Measurements from ENCODE around the gene L3MBTL4. TPM values are rescaled to one million over a fixed set of nuclear protein-coding genes. Genes with fewer than 3 reads are reported as not detected.

L3MBTL4 gene
- total RNA-seq, 6 donors from 2014 or later, result 13.2 to 29.1 (median 14.8) TPM

DNA sequence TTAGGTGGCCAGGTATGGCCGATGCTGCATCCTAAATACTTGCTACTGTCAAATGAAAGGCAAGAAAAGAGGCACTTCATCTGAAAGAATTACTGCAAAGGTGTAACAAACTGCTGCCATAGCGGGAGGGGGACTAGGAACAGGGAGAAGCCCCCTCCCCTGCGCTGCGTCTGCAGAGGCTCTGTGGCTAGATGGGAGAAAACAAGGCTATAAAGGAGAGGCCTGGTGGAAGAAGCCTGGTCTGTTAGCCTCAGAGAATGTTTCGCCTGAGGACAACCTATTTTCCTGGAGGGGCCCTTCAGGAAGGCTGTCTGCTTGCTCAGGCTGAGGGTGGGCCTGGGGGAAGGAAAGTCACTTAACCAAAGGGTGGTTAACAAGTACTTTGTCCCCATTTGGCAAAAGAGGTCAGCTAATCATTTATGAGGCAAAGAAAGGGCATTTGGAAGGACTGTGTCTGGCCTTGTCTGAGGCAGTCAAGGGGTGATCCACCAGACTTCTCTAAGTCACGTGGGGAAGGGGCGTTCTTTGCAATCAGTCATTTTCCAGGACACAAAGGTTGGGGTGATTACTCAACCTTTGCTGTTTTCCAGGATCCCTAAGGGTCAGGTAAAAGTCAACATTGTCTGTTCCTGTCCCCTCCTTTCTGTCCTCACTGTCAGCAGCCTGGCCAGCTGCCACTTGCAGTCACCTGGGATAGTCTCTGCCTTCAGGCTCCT lies 416.4 kb downstream of the L3MBTL4 start:
- no peaks in the 10 kb centered on the region for H3K27me3 ChIP-seq
- no peaks in the 10 kb centered on the region for H3K9me3 ChIP-seq
- 76 to 92% methylated on average over 7 of the region's 7 CpGs for WGBS, 2 donors
- no peak for DNase-seq
- H3K4me3 ChIP-seq, result no peak overlapping the region
- H3K4me1 ChIP-seq, result no peaks in the 10 kb centered on the region
- H3K27ac ChIP-seq, result no peak overlapping the region
- H3K36me3 ChIP-seq, result no peaks in the 10 kb centered on the region
- ATAC-seq (ENCODE audit: low FRiP score in 2 of 2), result no peak
- TF ChIP-seq POLR2A (IDR thresholded peaks at IDR 0.05), result no peak
- TF ChIP-seq, protein P1, sequence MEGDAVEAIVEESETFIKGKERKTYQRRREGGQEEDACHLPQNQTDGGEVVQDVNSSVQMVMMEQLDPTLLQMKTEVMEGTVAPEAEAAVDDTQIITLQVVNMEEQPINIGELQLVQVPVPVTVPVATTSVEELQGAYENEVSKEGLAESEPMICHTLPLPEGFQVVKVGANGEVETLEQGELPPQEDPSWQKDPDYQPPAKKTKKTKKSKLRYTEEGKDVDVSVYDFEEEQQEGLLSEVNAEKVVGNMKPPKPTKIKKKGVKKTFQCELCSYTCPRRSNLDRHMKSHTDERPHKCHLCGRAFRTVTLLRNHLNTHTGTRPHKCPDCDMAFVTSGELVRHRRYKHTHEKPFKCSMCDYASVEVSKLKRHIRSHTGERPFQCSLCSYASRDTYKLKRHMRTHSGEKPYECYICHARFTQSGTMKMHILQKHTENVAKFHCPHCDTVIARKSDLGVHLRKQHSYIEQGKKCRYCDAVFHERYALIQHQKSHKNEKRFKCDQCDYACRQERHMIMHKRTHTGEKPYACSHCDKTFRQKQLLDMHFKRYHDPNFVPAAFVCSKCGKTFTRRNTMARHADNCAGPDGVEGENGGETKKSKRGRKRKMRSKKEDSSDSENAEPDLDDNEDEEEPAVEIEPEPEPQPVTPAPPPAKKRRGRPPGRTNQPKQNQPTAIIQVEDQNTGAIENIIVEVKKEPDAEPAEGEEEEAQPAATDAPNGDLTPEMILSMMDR (IDR thresholded peaks at IDR 0.05), result no peak
- TF ChIP-seq POLR2AphosphoS5 (IDR thresholded peaks at IDR 0.05), result no peak
- TF ChIP-seq EP300 (IDR thresholded peaks at IDR 0.05), result no peak

DNA sequence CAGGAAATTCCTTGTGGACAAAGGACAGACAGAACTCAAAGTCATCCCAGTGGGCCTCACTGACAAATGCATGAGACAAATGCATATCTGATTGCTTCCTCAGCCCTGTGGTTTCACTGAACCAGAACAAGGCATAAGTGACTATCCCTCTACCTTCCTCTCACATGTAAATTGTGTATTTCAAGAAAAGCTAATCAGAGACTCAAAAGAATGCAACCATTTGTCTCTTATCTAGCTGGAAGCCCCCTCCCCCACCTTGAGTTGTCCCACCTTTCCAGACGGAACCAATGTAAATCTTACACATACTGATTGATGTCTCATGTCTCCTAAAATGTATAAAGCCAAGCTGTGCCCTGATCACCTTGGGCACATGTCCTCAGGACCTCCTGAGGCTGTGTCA lies 417.4 kb downstream of the L3MBTL4 start:
- no peak for ATAC-seq (ENCODE audit: low FRiP score in 2 of 2)
- TF ChIP-seq, protein P1 (IDR thresholded peaks at IDR 0.05), result no peak
- TF ChIP-seq EP300 (IDR thresholded peaks at IDR 0.05) (no peak), POLR2A (IDR thresholded peaks at IDR 0.05) (no peak), POLR2AphosphoS5 (IDR thresholded peaks at IDR 0.05) (no peak)

DNA sequence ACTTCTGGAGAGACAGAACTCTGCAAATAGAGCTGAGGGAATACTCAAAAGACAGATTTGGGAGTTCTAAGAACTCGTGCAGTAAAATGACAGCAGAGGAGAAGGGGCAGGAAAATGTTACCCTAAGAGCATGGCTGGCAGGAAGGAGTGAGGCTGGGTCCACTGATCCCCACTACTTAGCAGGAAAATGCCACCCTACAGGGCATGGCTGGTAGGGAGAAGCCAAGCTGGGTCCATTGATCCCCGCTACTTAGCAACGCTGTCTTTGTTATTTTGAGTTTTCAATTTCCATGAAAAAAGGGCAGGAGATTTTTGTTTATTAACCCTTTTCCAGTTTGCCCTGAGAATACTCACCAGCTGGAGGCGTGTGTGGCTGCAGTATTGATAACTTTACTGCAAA lies 419.1 kb downstream of the L3MBTL4 start:
- Histone ChIP-seq H3K36me3 (no peaks in the 10 kb centered on the region), H3K4me3 (no peak overlapping the region), H3K27ac (no peak overlapping the region), H3K27me3 (no peaks in the 10 kb centered on the region), H3K4me1 (no peaks in the 10 kb centered on the region), H3K9me3 (no peaks in the 10 kb centered on the region)
- ATAC-seq (ENCODE audit: low FRiP score in 2 of 2), result no peak
- DNase-seq, result no peak
- WGBS, 2 donors, result 79 to 85% methylated on average over 4 of the region's 4 CpGs
- TF ChIP-seq POLR2A (IDR thresholded peaks at IDR 0.05) (no peak), POLR2AphosphoS5 (IDR thresholded peaks at IDR 0.05) (no peak), EP300 (IDR thresholded peaks at IDR 0.05) (no peak)
- TF ChIP-seq, protein P1 (IDR thresholded peaks at IDR 0.05), result no peak

More for the DNA sequence above, 417.4 kb downstream of the L3MBTL4 start:
- no peak for DNase-seq
- Histone ChIP-seq H3K27ac (no peak overlapping the region), H3K27me3 (no peaks in the 10 kb centered on the region), H3K4me3 (no peak overlapping the region), H3K9me3 (no peaks in the 10 kb centered on the region), H3K4me1 (no peaks in the 10 kb centered on the region), H3K36me3 (no peaks in the 10 kb centered on the region)
- WGBS, 2 donors, result 71 to 94% methylated on average over 1 of the region's 1 CpG

DNA sequence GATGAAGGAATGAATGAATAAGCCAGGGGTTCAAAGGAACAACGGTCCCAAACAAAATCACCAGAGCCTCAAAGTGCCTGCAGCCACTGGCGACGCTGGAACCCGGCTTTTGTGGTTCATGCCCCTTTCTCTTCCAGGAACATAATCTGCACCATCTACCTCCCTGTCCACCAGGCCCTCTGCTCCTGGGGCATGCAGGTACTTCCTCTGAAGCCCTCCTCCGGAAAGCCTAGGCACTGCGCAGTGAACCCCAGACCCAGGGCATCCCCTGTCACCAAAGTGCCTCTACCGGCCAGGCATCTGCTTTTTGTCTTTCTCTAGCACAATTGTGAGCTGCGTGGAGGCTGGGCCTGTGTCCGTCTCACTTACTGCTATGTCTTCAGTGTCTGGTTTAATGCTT lies 420.8 kb downstream of the L3MBTL4 start:
- TF ChIP-seq POLR2A (IDR thresholded peaks at IDR 0.05), result no peak
- no peak for TF ChIP-seq POLR2AphosphoS5 (IDR thresholded peaks at IDR 0.05)
- TF ChIP-seq, protein P1 (IDR thresholded peaks at IDR 0.05), result no peak
- no peak for TF ChIP-seq EP300 (IDR thresholded peaks at IDR 0.05)
- DNase-seq, result no peak
- no peaks in the 10 kb centered on the region for H3K4me1 ChIP-seq
- 94 to 96% methylated on average over 8 to 9 of the region's 9 CpGs for WGBS, 2 donors
- H3K36me3 ChIP-seq, result no peaks in the 10 kb centered on the region
- no peaks in the 10 kb centered on the region for H3K9me3 ChIP-seq
- H3K4me3 ChIP-seq, result no peak overlapping the region
- H3K27me3 ChIP-seq, result no peaks in the 10 kb centered on the region
- H3K27ac ChIP-seq, result no peak overlapping the region
- ATAC-seq (ENCODE audit: low FRiP score in 2 of 2), result no peak

DNA sequence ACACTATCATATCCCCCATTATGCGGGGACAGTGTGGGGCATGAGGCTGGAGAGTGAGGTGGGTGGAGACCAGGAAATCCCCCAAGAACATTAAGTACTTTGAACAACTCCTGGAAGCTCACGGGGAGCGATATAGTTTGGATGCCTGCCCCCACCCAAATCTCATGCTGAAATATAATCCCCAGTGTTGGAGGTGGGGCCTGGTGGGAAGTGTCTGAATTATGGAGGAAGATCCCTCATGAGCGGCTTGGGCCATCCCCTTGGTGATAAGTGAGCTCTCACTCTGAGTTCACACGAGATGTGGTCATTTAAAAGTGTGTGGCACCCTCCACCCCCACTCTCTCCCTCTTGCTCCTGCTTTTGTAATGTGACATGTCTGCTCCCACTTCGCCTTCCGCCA lies 422.3 kb downstream of the L3MBTL4 start:
- Histone ChIP-seq H3K4me1 (no peaks in the 10 kb centered on the region), H3K27me3 (no peaks in the 10 kb centered on the region), H3K9me3 (no peaks in the 10 kb centered on the region), H3K36me3 (no peaks in the 10 kb centered on the region), H3K27ac (no peak overlapping the region), H3K4me3 (no peak overlapping the region)
- 96% methylated on average over 6 to 7 of the region's 7 CpGs for WGBS, 2 donors
- DNase-seq (no peak), ATAC-seq (ENCODE audit: low FRiP score in 2 of 2) (no peak)
- TF ChIP-seq, protein P1 (IDR thresholded peaks at IDR 0.05), result no peak
- TF ChIP-seq POLR2AphosphoS5 (IDR thresholded peaks at IDR 0.05) (no peak), EP300 (IDR thresholded peaks at IDR 0.05) (no peak), POLR2A (IDR thresholded peaks at IDR 0.05) (no peak)

Measured in upper lobe of left lung (tissue), 6 donors.